SU-DHL-6 (cell line): ENCODE measurements around the gene ADAM12.

Experiments
- H2AFZ ChIP-seq: fragments of 200-600 bp; sonication (generic); 2 replicates; pipeline ENCODE4 v1.6.1; 2014; ENCODE audit warnings: low read depth, mild to moderate bottlenecking, moderate library complexity, mixed read lengths, antibody characterized with exemption, low read length; ENCODE audit not compliant: severe bottlenecking
- H3F3A ChIP-seq: fragments of 200-600 bp; shearing (Covaris generic); 2 replicates; pipeline ENCODE4 v1.6.0; 2016; ENCODE audit warnings: antibody characterized with exemption, mild to moderate bottlenecking; ENCODE audit not compliant: insufficient read depth
- H3K27ac ChIP-seq: fragments of 200-600 bp; sonication (generic); 2 replicates; pipeline ENCODE4 v1.5.1; 2016; ENCODE audit warnings: low read depth, mild to moderate bottlenecking, low read length, moderate library complexity, mixed read lengths
- H3K27me3 ChIP-seq: fragments of 200-600 bp; sonication (generic), shearing (Covaris generic); 2 replicates; pipeline ENCODE4 v1.6.0; 2014; ENCODE audit warnings: mild to moderate bottlenecking, low read length
- H3K36me3 ChIP-seq: fragments of 200-600 bp; sonication (generic); 2 replicates; pipeline ENCODE4 v1.6.1; 2014; ENCODE audit warnings: mild to moderate bottlenecking, low read length, mixed read lengths
- H3K4me2 ChIP-seq: fragments of 300-600, 200-600 bp; shearing (Covaris generic), sonication (generic); 2 replicates; pipeline ENCODE4 v1.6.0; 2014; ENCODE audit warnings: low read length, low read depth, mild to moderate bottlenecking; ENCODE audit not compliant: poor library complexity, severe bottlenecking
- H3K4me3 ChIP-seq: fragments of 200-600 bp; sonication (generic); 2 replicates; pipeline ENCODE4 v1.5.1; 2014; ENCODE audit warnings: antibody characterized with exemption, low read length, mild to moderate bottlenecking, mixed read lengths; ENCODE audit not compliant: insufficient read depth, poor library complexity, severe bottlenecking
- H3K79me2 ChIP-seq: fragments of 200-600 bp; sonication (generic); 2 replicates; pipeline ENCODE4 v1.6.1; 2014; ENCODE audit warnings: mild to moderate bottlenecking, low read length, moderate library complexity; ENCODE audit not compliant: insufficient read depth
- H3K9ac ChIP-seq: fragments of 200-600 bp; sonication (generic); 2 replicates; pipeline ENCODE4 v1.7.0; 2014; ENCODE audit warnings: mild to moderate bottlenecking, low read length
- H3K9me2 ChIP-seq: fragments of 200-600 bp; sonication (generic); replicated peaks from 2 replicates; pipeline ENCODE4 v1.6.1; 2014; ENCODE audit warnings: low read length; ENCODE audit not compliant: insufficient read depth
- H3K9me3 ChIP-seq: fragments of 200-600 bp; sonication (generic); 2 replicates; pipeline ENCODE4 v1.6.1; 2014; ENCODE audit warnings: low read length, mixed read lengths; ENCODE audit not compliant: insufficient read depth
- H4K20me1 ChIP-seq: fragments of 200-600 bp; sonication (generic); 2 replicates; pipeline ENCODE4 v1.6.1; 2014; ENCODE audit warnings: low read depth, mild to moderate bottlenecking, antibody characterized with exemption, low read length, moderate library complexity, mixed read lengths
- CTCF ChIP-seq: fragments of 200-600 bp; sonication (generic); IDR thresholded peaks from one replicate; pipeline ENCODE4 v1.5.1; 2017; ENCODE audit warnings: antibody characterized with exemption, mild to moderate bottlenecking, low read length, moderate library complexity; ENCODE audit not compliant: insufficient read depth, poor library complexity, severe bottlenecking
- EZH2phosphoT487 ChIP-seq: fragments of 200-600 bp; sonication (generic), shearing (Covaris generic); conservative IDR thresholded peaks from 2 replicates; pipeline ENCODE4 v1.6.1; 2018; ENCODE audit warnings: mild to moderate bottlenecking, antibody characterized with exemption, low read length, moderate library complexity, mixed read lengths

The ADAM12 gene

GRCh38 chr10:126133082-126133620, 255.1 kb downstream of the ADAM12 start:
- Histone ChIP-seq H3K79me2 (no peaks in the 10 kb centered on the region), H3K27me3 (no peaks in the 10 kb centered on the region), H3K9ac (no peak overlapping the region), H3K4me2 (no peak overlapping the region), H2AFZ (no peak overlapping the region), H3K27ac (no peak overlapping the region), H3K9me3 (no peaks in the 10 kb centered on the region), H3K9me2 (no peaks in the 10 kb centered on the region), H3K4me3 (no peak overlapping the region), H3F3A (no peaks in the 10 kb centered on the region), H3K36me3 (no peaks in the 10 kb centered on the region), H4K20me1 (no peaks in the 10 kb centered on the region)
- no peak for TF ChIP-seq EZH2phosphoT487
- TF ChIP-seq CTCF: no peak

DNA sequence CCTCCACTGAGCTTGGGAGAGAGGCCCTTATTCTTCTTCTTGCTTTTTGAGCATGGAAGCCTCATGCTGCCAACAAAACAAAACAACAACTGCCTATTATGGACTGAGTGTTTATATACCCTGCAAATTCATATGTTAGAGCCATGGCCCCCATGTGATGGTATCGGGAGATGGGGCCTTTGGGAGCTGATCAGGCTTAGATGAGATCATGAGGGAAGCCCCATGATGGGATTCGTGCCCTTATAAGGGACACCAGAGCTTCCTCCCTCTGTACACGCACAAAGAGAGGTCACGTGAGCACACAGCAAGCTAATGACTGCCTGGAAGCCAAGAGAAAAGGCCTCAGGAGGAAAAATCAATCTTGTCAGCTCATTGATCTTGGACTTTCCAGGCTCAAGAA, 256.9 kb downstream of the ADAM12 start:
- Histone ChIP-seq H3K4me3 (no peak overlapping the region), H3K27ac (no peak overlapping the region), H3K36me3 (no peaks in the 10 kb centered on the region), H3K27me3 (no peaks in the 10 kb centered on the region), H3F3A (no peaks in the 10 kb centered on the region), H2AFZ (no peak overlapping the region), H3K9ac (no peak overlapping the region), H3K9me2 (no peaks in the 10 kb centered on the region), H3K9me3 (no peaks in the 10 kb centered on the region), H3K79me2 (no peaks in the 10 kb centered on the region), H4K20me1 (no peaks in the 10 kb centered on the region), H3K4me2 (no peak overlapping the region)
- no peak for TF ChIP-seq CTCF
- TF ChIP-seq EZH2phosphoT487: no peak

GRCh38 chr10:126130271-126130710, 258.0 kb downstream of the ADAM12 start:
- Histone ChIP-seq H3K4me2 (no peak overlapping the region), H3K4me3 (no peak overlapping the region), H3K9me3 (no peaks in the 10 kb centered on the region), H3K79me2 (no peaks in the 10 kb centered on the region), H3K9ac (no peak overlapping the region), H3K9me2 (no peaks in the 10 kb centered on the region), H3K27ac (no peak overlapping the region), H4K20me1 (no peaks in the 10 kb centered on the region), H3K36me3 (no peaks in the 10 kb centered on the region), H3F3A (no peaks in the 10 kb centered on the region), H3K27me3 (no peaks in the 10 kb centered on the region), H2AFZ (no peak overlapping the region)
- TF ChIP-seq CTCF (no peak), EZH2phosphoT487 (no peak)
